ENCODE results near the gene KIAA0232.
"Not testable (repeated sequence)": the region's sequence is repeated elsewhere in the genome, so short reads cannot be mapped to it uniquely, and the experiment has no call there.

The KIAA0232 gene

GRCh38 chr4:6754481-6755087, 27.9 kb upstream of the KIAA0232 start:
- no peak for DNase-seq

DNA sequence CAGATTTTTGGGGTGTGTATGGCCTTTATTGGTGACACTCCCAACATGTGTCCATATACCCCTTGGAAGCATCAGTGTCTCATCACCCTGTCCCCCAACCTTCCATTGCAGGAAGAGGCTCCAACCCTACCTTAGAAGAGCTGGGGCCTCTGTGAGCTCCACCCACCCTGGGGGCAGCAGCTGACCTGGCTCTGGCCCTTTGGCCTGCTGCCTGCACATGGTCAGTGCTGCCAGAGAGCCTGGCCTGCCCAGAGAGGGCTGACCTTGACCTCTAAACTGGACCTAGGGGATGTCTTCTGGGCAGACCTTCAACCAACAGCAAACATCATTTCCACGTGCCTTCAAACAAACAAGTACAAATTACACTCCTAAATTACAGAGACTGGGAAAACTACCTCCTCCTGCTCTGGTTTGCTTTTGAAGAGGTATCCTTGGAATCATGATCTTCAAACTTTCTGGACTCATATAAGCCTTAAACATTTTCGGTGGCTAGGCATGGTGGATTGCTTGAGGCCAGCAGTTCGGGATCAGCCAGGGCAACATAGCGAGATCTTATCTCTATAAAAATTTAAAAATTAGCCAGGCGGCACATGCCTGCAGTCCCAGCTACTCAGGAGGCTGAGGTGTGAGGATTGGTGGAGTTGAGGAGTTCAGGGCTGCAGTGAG, 27.3 kb upstream of the KIAA0232 start:
- no peak for DNase-seq

- DNase-seq, result not testable (repeated sequence)
Measured at GRCh38 chr4:6756345-6756744, 26.2 kb upstream of the KIAA0232 start.

DNA sequence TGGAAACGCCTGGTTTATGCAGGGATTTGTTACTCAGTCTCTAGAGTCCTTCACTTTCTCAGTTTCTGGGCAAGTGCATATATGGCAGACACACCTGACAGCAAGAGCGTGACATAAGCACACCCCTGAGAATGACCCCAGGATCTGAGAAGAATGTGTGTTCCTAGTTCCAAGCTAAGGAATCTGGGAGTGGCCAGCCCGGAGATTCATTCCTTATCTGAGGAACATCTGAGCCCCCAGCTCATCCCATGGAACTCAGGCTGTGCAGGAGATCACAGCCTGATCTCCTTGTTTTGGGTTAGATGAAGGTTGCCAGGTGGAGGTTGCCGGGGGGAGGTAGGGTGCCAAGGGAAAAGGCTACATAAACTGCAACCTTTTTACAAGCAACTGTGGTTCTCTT, 23.8 kb upstream of the KIAA0232 start:
- no peak for DNase-seq

- DNase-seq, result no peak
Measured at GRCh38 chr4:6760865-6761264, 21.7 kb upstream of the KIAA0232 start.

DNA sequence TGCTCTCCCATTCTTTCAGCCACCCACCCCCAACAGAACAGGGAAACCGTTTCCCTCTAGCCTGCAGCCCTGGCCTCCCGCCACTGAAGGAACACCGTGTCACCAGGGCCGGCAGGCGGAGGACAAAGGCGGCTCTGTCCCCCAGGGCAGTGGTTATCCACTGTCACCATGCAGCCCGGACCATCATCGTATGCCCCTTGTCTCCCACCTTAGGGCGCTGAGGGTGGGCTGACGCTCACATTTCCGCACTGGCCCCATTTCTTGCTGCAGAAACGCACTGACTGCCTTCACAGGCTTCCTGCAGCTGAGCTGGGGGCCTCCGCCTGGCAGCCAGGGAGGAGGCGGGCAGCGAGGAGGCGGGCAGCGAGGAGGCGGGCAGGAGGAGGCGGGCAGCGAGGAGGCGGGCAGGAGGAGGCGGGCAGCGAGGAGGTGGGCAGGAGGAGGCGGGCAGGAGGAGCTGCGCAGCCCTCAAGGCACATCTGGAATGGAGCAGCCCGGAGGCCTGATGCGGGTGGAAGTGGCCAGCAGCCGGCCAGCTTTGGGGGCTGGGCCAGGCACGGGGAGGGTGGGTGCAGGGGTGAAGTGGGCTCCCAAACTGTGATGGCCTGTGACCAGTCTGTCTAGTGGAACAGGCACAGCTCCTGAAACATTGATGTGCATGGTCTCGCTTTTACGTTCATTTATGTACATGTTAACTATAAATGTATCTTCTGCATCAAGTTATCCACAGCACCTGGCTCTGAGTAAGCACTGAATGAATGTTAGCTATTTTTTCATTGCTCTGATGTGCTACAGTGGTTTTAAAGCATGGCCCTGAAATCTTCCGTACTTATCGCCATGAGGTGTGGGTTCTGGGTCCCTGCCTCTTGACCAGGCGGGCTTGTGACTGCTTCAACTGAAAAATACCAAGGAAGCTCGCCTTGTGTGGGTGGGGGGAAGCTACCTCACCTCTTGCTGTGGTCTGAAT, 20.6 kb upstream of the KIAA0232 start:
- no peak for DNase-seq

DNA sequence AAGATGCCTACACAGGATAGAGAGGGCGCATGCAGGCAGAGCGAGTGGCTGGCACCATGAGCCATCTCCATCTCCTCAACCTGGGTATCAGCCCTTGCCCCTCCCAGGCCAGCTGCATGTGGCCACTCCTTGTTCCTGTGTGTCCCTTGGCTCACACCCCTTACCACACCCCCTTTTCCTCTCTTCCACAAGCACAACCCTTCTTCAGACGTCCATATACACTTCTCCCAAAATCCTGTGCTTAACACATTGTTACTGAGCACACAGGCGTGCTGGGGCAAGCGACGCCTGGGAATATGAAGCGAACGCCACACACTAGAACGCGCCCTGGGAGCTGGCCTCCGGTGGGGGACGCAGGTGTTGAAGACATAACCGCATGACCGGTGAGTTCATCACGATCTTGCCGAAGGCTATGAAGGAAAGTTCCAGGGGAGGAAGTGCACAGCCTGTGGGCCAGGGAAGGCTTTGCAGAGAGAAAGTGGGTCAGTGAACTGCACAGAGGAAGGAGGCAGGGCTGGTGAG, 19.1 kb upstream of the KIAA0232 start:
- DNase-seq, result no peak

DNA sequence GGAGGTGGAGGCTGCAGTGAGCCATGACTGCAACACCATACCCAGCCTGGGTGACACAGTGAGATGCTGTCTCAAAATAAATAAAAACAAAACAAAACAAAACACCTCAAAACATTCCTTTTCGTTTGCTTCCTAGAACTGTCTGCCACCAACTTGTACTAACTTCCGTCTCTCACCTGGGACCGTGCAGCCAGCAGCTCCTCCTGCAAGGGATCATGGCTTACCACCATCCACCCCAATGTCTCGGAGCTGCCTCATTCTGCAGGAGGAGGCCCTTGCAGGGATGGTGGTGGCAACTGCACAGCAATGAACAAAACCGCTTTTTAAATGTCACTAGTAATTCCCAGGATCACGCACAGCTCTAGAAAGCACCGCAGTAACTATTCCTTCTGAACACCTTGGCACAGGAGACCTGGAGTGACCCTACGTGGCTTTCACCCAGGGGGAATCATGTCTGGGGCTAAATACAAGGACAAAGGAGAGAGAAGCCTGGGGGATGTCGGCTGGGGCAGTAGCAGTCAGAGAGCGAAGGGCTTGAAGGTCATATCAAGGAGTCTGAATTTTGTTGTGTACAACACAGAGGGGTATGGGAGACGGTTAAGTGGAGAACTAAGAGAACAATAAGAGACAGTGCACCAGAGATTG, 17.4 kb upstream of the KIAA0232 start:
- no peak for DNase-seq

DNA sequence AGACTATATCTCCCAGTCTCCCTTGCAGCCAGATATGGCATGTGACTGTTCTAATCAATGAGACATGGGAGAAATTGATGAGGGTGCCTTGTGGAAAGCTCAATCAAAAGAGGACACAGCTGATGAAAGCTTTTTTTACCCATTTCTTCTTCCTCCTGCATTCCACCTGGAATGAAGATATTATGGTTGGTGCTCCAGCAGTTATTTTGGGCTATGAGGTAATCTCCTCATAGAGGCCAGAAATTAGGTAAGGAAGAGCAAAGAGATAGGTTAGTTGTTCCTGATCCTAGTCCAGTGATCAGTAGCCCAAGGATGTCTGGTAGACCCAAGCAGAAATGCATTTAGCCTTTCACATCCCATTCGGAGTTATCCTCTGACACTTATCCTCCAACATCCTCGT, 16.8 kb upstream of the KIAA0232 start:
- DNase-seq, result no peak

GRCh38 chr4:6767386-6767747, 15.2 kb upstream of the KIAA0232 start:
- DNase-seq, result no peak

DNA sequence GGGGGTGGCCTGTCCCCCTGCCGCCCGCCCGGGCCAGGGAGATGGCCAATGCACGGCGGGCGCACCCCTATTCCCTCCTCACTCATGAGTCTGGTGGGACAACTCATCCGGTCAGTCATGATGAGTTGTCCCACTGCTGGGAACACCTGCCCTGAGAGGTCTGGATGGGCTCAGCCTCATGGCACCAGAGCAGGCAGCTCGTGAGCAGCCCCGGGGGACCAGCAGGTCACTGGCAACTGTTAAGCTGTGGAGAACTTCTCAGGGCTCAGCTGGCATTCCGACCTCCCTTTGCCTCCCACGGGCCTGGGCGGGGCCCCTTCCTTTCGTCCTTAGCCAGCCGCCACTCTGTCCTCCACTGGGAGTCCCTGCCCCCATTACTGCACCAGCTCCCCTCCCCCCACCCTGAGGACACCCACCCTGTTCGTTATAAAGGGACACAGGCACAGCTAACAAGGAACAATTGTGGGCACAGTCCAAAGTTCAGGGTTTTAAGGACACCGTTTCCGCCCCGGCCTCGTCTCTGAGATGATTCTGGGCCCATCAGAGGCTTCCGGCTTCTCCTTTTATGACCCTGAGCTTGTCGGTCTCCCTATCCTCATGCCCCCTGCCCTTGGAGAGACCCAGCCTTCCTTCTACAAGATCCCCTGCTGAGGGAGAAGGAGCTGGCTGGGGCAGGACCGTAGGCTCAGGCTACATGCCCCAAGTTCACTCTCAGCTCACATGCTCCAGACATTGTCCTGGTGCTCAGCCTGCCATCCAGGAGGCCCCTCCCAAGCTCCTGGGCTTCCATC, 14.6 kb upstream of the KIAA0232 start:
- DNase-seq, result no peak

DNA sequence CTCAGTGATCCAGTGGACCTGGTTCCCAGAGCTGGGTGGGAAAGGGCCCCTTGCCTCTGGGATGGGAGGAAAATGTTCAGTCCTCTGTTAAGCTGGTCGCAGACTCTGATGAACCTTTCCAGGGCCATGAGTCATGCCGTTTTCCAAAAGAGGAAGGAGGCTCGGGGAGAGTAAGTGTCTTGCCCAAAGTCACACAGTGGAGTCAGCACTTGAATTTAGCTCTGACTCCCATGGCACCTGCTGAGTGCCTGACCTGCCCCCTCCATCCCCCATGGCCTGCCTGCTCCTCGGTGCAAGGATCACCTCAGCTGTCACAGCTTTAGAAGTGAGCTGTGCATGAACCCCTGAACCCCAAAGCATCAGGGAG, 14.0 kb upstream of the KIAA0232 start:
- no peak for DNase-seq

DNA sequence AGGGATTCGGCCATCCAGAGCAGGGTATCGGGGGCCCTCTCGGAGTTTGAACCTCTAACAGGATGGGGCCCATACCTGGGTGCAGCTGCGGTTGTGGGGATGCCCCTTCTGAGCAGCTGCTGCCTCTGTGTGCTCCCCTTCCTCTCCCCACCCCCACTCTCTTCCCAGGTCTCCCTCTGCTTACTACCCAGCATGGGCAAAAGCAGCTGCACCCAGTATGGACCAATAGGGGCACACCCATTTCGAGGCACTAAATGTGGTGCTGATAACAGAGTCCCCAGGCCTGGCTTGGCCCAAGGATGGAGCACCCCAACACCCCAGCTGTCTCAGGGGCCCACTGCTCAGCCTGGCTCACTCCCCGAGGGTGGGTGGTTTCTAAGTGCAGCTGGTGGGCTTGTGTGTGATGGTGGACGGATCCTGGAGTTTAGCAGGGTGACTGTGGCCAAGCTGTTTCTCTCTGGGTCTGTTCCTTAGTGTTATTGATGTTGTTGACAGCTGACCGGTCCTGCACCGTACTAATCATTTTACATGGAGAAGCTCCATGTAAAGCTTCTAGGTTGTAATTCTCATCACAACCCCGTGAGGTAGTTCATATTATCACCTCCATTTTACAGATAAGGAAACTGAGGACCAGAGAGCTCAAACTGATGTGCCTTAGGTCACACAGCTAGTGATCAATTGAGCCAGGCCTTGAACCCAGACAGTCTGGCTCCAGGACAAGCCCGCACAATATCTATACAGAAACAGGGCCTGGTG, 13.1 kb upstream of the KIAA0232 start:
- no peak for DNase-seq

GRCh38 chr4:6769989-6770420, 12.5 kb upstream of the KIAA0232 start:
- DNase-seq, result no peak

- DNase-seq, result no peak
Measured at GRCh38 chr4:6770581-6771228, 11.8 kb upstream of the KIAA0232 start.

DNA sequence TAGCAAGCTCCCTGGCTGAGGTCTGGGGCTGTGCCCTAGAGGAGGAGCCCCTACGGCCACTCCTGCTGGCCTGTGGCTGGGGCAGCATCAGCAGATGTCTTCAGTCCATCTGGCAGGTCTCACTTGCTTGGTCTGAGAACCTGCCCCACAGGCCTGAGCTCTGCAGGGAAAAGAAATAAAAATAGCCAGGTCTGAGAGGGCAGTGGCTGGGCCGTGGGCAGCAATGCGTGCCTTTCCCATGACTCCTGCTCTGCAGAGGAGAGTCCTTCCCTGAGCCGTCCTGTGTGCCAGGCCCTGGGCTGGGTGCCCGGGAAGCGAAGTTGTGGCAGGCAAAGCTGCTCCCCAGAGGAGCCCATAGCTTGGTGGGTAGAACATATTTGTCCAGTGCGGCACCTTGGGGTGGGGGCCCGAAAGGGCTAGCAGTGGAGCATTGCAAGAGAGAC, 11.3 kb upstream of the KIAA0232 start:
- DNase-seq, result no peak

- DNase-seq, result no peak
Measured at GRCh38 chr4:6772223-6772928, 10.2 kb upstream of the KIAA0232 start.

GRCh38 chr4:6773106-6773505, 9.4 kb upstream of the KIAA0232 start:
- DNase-seq, result no peak

- no peak for DNase-seq
Measured at GRCh38 chr4:6773616-6774540, 8.6 kb upstream of the KIAA0232 start.
